Measurements from ENCODE around the gene GIMAP8. TPM values are rescaled to one million over a fixed set of nuclear protein-coding genes. Genes with fewer than 3 reads are reported as not detected.

The GIMAP8 gene
- total and polyA plus RNA-seq, 2 of the 8 experiments (the other 6 are each of a cell fraction or from before 2014, with no cell fraction given): not detected

DNA sequence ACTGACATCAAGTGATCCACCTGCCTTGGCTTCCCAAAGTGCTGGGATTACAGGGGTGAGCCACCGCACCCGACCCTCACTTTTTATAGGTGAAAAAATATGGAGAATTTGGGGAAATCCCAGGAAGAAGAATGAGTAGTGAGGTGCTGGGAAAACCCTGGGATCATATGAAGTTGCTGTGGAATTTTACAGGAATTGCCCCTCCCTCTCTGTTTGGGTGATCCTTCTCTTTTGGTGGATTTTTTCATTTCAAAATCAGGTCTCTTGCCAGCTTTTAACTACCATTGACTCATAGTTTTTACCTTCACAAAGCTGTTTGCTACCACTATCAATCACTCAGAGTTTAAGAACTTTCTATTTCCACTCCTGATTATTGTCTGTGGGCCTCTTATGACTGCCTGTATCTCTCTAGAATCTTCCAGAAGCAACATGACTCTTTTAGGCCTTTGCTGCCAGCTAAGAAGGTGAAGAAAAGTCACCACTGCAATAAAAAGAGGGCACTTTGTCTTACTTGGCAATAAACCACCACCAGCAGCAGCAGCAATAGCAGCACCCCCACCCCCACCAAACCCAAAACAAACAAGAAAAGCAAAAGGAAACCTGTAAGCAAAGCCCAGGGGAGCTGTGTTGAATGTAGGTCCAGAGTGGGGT lies 4.0 kb upstream of the GIMAP8 start (continued):
- no peak for TF ChIP-seq CBX8 (IDR thresholded peaks at IDR 0.05; ENCODE audit: borderline replicate concordance, low read depth, low read length)

Data from H1 (cell line).